Gastrocnemius medialis (tissue), 4 donors: ENCODE results near the gene ATP10A.

Experiments
- CTCF ChIP-seq, 5 experiments: fragments of 450-650 bp in 3 of 5; fragments of 200-600 bp in 2 of 5; sonication (generic) in 2 of 5; IDR thresholded peaks in 4 of 5; conservative IDR thresholded peaks in 1 of 5; 1 replicate in 4 of 5; 2 replicates in 1 of 5; pipeline ENCODE4 v1.5.1; 2016 to 2019; ENCODE audit warnings: antibody characterized with exemption in 5 of 5, mild to moderate bottlenecking in 3 of 5, moderate library complexity in 3 of 5
- POLR2A ChIP-seq, 2 donors: fragments of 450-650 bp; IDR thresholded peaks; one replicate each; pipeline ENCODE4 v1.6.1; 2017; ENCODE audit warnings: antibody characterized with exemption in 2 of 2, mild to moderate bottlenecking in 2 of 2, moderate library complexity in 2 of 2

GRCh38 chr15:25776071-25776746 is 86.9 kb downstream of the ATP10A start:
- TF ChIP-seq CTCF (IDR thresholded peaks at IDR 0.05 in 4 of 5, conservative IDR thresholded peaks at IDR 0.05 in 1 of 5) (no peak), POLR2A (IDR thresholded peaks at IDR 0.05) (no peak)
